ENCODE measurements around the gene WDR45B. TPM values are rescaled to one million over a fixed set of nuclear protein-coding genes. Genes with fewer than 3 reads are reported as not detected.

The WDR45B gene
- total RNA-seq, 1 donor from 2014 or later, result 74.1 TPM

DNA sequence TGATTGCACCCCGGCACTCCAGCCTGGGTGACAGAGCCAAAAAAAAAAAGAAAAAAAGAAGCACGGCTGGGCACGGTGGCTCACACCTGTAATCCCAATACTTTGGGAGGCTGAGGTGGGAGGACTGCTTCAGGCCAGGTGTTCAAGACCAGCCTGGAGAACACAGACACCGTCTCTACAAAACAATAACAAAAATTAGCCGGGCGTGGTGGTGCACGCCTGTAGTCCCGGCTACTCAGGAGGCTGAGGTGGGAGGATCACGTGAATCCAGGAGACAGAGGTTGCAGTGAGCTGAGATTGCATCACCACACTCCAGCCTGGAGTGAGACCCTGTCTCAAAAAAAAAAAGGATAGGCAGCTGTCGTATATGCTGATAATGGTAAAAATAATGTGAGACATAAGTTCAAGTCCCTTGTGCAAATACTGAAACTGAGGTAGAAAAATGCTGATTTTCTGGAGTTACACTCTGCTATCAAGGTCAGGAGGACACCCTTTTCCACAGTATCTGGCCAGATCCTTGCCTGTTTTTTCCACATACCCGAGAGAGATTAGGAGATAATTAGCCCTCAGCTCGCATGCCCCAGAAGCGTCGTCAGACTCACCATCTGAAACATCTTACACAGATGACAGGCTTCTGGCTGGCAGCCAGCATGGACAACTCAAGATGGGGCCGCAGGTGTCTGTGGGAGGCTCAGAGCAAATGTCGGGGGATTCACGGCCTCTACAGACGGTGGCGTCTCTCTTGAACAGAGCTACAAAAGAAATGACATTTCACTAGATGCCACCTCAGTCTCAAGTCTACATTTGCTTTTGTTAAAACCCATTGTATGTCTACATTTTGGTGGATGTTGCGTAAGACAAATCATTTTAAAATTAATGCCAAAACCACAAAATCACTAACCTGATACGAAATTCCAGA lies 36.8 kb downstream of the WDR45B start:
- peaks cover 37% of the 10 kb centered on the region for H3K36me3 Mint-ChIP-seq (ENCODE audit: low read depth, unreplicated experiment)
- TF ChIP-seq, protein P1, sequence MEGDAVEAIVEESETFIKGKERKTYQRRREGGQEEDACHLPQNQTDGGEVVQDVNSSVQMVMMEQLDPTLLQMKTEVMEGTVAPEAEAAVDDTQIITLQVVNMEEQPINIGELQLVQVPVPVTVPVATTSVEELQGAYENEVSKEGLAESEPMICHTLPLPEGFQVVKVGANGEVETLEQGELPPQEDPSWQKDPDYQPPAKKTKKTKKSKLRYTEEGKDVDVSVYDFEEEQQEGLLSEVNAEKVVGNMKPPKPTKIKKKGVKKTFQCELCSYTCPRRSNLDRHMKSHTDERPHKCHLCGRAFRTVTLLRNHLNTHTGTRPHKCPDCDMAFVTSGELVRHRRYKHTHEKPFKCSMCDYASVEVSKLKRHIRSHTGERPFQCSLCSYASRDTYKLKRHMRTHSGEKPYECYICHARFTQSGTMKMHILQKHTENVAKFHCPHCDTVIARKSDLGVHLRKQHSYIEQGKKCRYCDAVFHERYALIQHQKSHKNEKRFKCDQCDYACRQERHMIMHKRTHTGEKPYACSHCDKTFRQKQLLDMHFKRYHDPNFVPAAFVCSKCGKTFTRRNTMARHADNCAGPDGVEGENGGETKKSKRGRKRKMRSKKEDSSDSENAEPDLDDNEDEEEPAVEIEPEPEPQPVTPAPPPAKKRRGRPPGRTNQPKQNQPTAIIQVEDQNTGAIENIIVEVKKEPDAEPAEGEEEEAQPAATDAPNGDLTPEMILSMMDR (IDR thresholded peaks at IDR 0.05; ENCODE audit: unreplicated experiment), result no peak
- DNase-seq (ENCODE audit: low spot score), result no peak
- H3K4me1 Mint-ChIP-seq (ENCODE audit: unreplicated experiment), result no peaks in the 10 kb centered on the region
- no peaks in the 10 kb centered on the region for H3K9me3 Mint-ChIP-seq (ENCODE audit: unreplicated experiment)
- H3K4me3 Mint-ChIP-seq (ENCODE audit: unreplicated experiment), result peak overlapping the region; percentile 22
- no peak overlapping the region for H3K27ac Mint-ChIP-seq (ENCODE audit: unreplicated experiment)
- H3K27me3 Mint-ChIP-seq (ENCODE audit: unreplicated experiment), result no peaks in the 10 kb centered on the region

DNA sequence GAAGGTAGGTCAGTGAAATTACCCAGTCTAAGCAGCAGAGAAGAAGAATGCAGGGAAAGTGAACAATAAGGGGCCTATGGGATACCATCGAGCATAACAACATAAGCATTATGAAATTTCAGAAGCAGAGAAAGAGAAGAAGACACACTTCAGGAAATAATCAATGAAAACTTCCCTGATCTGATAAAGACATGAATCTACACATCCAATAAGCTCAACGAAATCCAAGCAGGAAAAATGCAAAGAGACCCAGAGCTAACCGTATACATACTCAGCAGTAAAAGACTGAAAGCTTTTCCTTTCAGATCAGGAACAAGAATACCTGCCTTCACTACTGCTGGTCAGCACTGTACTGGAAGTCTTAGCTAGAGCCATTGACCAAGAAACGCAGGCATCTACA lies 38.6 kb downstream of the WDR45B start:
- no peaks in the 10 kb centered on the region for H3K27me3 Mint-ChIP-seq (ENCODE audit: unreplicated experiment)
- no peaks in the 10 kb centered on the region for H3K4me1 Mint-ChIP-seq (ENCODE audit: unreplicated experiment)
- H3K36me3 Mint-ChIP-seq (ENCODE audit: low read depth, unreplicated experiment), result peaks cover 31% of the 10 kb centered on the region
- peak overlapping the region; percentile 7 for H3K27ac Mint-ChIP-seq (ENCODE audit: unreplicated experiment)
- H3K4me3 Mint-ChIP-seq (ENCODE audit: unreplicated experiment), result no peak overlapping the region
- TF ChIP-seq, protein P1 (IDR thresholded peaks at IDR 0.05; ENCODE audit: unreplicated experiment), result no peak
- no peak for DNase-seq (ENCODE audit: low spot score)
- H3K9me3 Mint-ChIP-seq (ENCODE audit: unreplicated experiment), result no peaks in the 10 kb centered on the region

DNA sequence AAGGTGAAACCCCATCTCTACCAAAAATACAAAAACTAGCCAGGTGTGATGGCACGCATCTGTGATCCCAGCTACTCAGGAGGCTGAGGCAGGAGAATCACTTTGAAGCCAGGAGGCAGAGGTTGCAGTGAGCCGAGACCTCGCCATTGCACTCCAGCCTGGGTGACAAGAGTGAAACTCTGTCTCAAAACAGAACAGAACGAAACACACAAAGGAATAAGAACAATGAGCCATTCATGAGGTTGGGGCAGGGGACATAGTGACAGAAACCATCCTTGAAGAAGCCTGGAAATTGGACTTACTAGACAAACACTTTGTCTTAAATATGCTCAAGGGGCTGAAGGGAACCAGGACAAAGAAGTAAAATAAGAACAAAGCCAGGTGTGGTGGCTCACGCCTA lies 39.4 kb downstream of the WDR45B start:
- TF ChIP-seq, protein P1 (IDR thresholded peaks at IDR 0.05; ENCODE audit: unreplicated experiment), result no peak
- Mint-ChIP-seq H3K9me3 (ENCODE audit: unreplicated experiment) (no peaks in the 10 kb centered on the region), H3K4me3 (ENCODE audit: unreplicated experiment) (no peak overlapping the region), H3K36me3 (ENCODE audit: low read depth, unreplicated experiment) (peaks cover 36% of the 10 kb centered on the region), H3K4me1 (ENCODE audit: unreplicated experiment) (peaks cover 6% of the 10 kb centered on the region), H3K27me3 (ENCODE audit: unreplicated experiment) (no peaks in the 10 kb centered on the region), H3K27ac (ENCODE audit: unreplicated experiment) (no peak overlapping the region)
- DNase-seq (ENCODE audit: low spot score), result no peak

DNA sequence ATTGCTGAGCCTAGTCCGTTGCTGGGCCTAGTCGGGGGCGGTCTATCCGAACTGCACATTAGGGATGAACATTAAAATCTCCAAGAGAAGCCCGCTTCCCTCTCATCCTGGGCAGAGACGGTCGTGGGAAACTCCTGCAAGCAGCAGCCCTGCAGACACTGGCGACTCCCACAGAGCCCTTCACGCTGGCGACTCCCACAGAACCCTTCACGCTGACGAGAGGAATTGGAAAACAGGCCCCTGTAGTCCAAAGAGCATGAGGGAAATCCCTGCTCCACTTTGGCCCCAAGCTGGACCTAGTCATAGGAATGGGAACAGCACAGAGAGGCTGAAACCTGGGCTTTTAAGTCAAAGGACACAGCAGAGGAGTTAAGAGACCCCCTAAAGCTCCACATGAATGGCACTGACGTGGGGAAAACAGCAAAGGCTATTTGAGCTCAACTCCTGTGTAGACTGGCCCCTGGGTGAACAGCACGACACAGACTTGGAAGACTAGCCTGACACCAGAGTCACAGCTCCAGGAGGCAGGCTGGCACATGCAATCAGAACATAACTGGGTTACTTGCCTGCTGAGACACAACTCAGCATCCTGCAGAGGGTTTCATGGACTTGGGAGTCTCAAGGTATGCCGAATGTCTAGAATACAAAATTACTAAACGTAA lies 42.2 kb downstream of the WDR45B start:
- no peak for DNase-seq (ENCODE audit: low spot score)
- Mint-ChIP-seq H3K27me3 (ENCODE audit: unreplicated experiment) (peaks cover 7% of the 10 kb centered on the region), H3K36me3 (ENCODE audit: low read depth, unreplicated experiment) (peaks cover 47% of the 10 kb centered on the region), H3K4me3 (ENCODE audit: unreplicated experiment) (no peak overlapping the region), H3K4me1 (ENCODE audit: unreplicated experiment) (peaks cover 23% of the 10 kb centered on the region), H3K9me3 (ENCODE audit: unreplicated experiment) (no peaks in the 10 kb centered on the region), H3K27ac (ENCODE audit: unreplicated experiment) (no peak overlapping the region)
- TF ChIP-seq, protein P1 (IDR thresholded peaks at IDR 0.05; ENCODE audit: unreplicated experiment), result no peak

DNA sequence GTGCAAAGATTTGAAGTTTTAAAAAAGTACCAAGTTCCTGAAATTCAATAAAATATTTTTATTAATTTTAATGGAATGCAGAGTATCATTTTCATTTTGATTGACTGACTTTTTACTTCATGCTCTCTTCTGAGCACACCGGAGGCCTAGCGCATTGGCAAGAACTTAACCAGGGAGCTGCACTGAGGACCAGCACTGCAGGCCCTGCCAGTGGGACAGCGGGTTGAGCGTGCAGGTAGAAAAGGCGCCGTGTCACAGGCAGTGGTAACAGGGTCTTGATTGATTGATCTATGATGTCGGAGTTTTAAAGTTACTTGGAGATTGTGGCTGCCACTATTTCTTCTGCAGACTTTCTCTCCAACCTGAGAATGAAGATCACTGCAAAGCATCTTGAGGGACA lies 43.7 kb downstream of the WDR45B start:
- peaks cover 43% of the 10 kb centered on the region for H3K36me3 Mint-ChIP-seq (ENCODE audit: low read depth, unreplicated experiment)
- TF ChIP-seq, protein P1 (IDR thresholded peaks at IDR 0.05; ENCODE audit: unreplicated experiment), result no peak
- no peak overlapping the region for H3K4me3 Mint-ChIP-seq (ENCODE audit: unreplicated experiment)
- H3K9me3 Mint-ChIP-seq (ENCODE audit: unreplicated experiment), result no peaks in the 10 kb centered on the region
- H3K27ac Mint-ChIP-seq (ENCODE audit: unreplicated experiment), result peak overlapping the region; percentile 2
- H3K27me3 Mint-ChIP-seq (ENCODE audit: unreplicated experiment), result peaks cover 7% of the 10 kb centered on the region
- DNase-seq (ENCODE audit: low spot score), result no peak
- H3K4me1 Mint-ChIP-seq (ENCODE audit: unreplicated experiment), result peaks cover 23% of the 10 kb centered on the region

Data from endothelial cell (in vitro differentiated cells).